ENCODE results near the gene AUTS2. TPM values are rescaled to one million over a fixed set of nuclear protein-coding genes. Genes with fewer than 3 reads are reported as not detected.

The AUTS2 gene
- total and polyA plus RNA-seq, 2 of the 8 experiments (the other 6 are each of a cell fraction or from before 2014, with no cell fraction given), result 25.9 to 101 TPM

GRCh38 chr7:70762696-70763095 is 1164.4 kb downstream of the AUTS2 start (continued):
- TF ChIP-seq CHD7 (IDR thresholded peaks at IDR 0.05; ENCODE audit: insufficient replicate concordance, low read length) (no peak), RAD21 (IDR thresholded peaks at IDR 0.05 in 1 of 2, conservative IDR thresholded peaks at IDR 0.05 in 1 of 2; ENCODE audit: low read depth in 2 of 2, low read length in 2 of 2) (no peak), RBBP5 (IDR thresholded peaks at IDR 0.05; ENCODE audit: borderline replicate concordance, low read depth, low read length) (no peak), EP300 (IDR thresholded peaks at IDR 0.05; ENCODE audit: borderline replicate concordance in 1 of 2, low read depth in 2 of 2, low read length in 2 of 2) (no peak), HDAC6 (IDR thresholded peaks at IDR 0.05; ENCODE audit: low read depth, low read length) (no peak), BCL11A (IDR thresholded peaks at IDR 0.05; ENCODE audit: low read depth in 2 of 2, low read length in 2 of 2) (no peak), CHD1 (IDR thresholded peaks at IDR 0.05; ENCODE audit: low read depth, low read length) (no peak), RNF2 (IDR thresholded peaks at IDR 0.05; ENCODE audit: borderline replicate concordance, low read depth, low read length, missing control alignments, poor library complexity, severe bottlenecking) (no peak), GABPA (IDR thresholded peaks at IDR 0.05; ENCODE audit: borderline replicate concordance, insufficient read depth, low read length) (no peak), POU5F1 (IDR thresholded peaks at IDR 0.05; ENCODE audit: low read depth, low read length) (no peak)
